Activated CD4-positive, CD25-positive, alpha-beta regulatory T cell (primary cell): ENCODE data around the gene ORAI1.
A peak's percentile ranks its signal among the peaks of the same experiment; 100 is the strongest.
"Not testable (repeated sequence)": the region's sequence is repeated elsewhere in the genome, so short reads cannot be mapped to it uniquely, and the experiment has no call there.

ENCODE experiments used
- DNase-seq, 4 experiments: peaks; one replicate each; lab custom pipeline; 2025; lab: John Stamatoyannopoulos, UW

ORAI1 gene

DNA sequence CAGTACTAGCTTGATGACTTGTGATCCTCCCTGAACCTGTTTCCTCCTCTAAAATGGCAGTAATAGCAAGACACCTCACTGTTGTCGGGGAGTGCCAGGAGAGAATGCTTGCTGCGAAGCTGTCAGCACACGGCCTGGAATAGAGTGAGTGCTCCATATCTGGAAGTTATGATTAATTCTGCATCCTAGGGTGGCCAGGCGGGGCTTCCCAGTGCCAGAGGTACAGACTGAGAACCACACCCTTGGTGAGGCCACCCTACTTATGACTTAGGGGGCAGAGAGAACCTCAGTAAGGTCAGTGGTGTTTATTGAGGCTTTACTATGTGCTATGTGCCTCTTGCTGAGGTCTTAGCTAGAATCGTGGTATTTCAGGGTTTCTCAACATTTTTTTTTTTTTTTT, 23.0 kb downstream of the ORAI1 start:
- DNase-seq: no peak

DNA sequence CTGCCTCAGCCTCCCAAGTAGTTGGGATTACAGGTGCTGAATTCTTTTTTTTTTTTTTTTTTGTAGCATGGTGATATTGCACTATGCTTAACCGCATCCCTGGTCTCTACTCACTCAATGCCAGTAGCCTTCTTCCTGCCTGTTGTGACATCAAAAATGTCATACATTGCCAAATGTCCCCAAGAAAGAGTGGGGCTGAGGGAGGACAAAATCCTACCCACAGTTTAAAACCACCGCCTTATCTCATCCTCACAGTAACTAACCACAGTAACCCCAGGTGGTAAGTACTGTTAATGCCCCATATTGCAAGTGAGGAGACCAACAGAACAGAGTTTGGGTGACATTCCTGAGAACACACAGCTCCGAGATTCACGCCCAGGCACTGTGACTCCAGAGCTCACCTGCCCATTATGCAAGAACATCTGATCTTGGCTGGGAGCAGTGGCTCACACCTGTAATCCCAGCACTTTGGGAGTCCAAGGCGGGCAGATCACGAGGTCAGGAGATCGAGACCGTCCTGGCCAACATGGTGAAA, 23.6 kb downstream of the ORAI1 start:
- DNase-seq: no peak

DNA sequence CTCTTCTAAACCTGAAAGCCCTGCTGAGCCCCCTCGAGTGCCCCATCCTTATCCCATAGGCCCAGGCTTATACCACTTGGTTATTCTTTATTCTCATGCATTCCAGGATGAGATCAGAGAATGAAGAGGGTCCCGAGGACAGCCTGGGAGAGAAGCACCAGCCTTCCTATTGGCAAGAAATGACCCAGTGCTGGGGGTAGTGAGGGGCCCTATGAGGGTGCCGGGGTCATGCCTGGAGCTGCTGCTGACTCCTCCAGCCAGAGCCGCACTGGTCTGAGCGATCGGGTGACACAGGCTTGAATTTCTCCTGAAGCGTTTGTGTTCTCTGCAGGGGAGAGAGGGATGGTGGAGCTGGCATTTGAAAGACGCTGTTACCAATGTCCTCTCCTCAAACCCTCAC, 25.0 kb downstream of the ORAI1 start:
- no peak for DNase-seq

DNA sequence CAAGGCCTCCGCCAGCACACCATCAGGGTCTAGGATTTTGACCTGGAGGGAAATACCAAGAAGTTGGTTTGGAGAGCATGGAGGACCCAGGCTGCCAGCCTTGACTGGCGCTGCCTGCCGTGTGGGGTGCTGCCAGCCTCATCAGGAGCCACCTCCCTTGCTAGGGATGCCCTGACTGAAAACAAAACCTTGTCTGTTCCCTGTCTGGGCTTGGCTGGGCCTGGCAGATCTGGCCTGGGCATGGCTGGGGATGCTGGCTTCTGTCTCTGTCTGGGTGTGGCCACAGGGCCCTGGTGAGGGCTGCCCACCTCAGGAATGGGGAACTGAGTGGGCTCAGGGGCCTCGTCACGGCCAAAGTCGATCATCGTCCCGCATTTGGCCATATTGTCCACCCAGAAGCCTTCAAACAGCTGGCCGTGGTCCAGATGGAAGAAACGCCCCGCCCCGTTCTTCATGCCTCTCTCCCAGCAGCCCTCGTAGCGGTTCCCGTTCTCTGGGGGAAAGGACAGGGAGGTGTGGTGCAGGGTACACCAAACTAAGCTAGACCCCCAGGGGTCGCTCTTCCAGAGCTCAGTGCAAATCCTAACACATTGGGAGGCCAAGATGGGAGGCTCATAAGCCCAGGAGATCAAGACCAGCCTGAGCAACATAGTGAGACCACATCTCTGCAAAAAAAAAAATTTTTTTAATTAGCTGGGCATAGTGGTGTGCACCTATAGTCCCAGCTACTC, 26.6 kb downstream of the ORAI1 start:
- DNase-seq: no peak

DNA sequence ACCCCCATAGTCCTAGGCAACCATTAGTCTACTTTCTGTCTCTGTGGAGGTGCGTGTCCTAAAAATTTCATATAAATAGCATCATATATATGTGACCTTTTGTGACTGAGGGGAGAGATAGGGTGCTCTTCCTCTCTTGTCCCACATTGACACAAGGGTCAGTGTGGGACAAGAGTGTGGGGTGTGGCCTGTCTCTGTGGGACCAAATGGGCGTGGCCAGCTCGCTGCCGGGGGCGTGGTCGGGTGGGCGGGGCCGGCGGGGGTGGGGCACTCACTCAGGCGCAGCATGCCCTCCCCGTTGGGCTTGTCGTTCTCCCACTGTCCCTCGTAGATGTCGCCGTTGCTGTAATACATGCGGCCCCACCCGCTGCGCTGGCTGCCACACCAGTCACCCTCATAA, 27.7 kb downstream of the ORAI1 start:
- DNase-seq: no peak

DNA sequence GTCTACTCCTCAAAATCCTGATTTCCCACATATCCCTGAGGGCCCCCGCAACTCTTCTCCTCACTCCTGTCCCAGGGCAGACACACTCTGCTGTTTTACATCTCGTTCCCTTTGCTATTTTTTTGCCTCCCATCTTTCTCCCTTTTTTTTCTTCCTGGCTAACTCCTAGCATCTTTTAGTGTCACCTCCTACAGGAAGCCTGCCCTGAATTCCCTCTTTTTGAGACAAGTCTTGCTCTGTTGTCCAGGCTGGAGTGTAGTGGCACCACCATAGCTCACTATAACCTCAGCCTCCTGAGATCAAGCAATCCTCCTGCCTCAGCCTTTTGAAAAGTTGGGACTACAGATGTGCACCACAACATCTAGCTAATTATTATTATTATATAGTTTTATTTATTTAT, 29.8 kb downstream of the ORAI1 start:
- DNase-seq: no peak

DNA sequence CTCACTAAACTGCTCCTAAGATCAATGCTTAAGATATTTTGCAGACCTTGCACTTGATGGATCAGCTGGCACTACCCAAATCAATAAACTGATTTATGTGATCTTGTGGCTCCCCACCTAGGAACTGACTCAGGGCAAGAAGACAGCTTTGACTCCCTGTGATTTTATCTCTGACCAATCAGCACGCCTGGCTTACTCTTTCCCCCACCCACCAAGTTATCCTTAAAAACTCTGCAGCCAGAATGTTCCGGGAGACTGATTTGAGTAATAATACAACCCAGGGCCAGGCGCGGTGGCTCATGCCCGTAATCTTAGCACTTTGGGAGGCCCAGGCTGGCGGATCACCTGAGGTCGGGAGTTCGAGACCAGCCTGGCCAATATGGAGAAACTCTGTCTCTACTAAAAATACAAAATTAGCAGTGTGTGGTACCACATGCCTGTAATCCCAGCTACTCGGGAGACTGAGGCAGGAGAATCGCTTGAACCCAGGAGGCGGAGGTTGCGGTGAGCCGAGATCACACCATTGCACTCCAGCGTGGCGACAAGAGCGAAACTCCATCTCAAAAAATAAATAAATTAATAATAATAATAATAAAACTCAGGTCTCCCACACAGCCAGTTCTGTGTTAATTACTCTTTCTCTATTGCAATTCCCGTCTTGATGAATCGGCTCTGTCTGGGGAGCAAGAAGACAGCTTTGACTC, 31.1 kb downstream of the ORAI1 start:
- no peak for DNase-seq

DNA sequence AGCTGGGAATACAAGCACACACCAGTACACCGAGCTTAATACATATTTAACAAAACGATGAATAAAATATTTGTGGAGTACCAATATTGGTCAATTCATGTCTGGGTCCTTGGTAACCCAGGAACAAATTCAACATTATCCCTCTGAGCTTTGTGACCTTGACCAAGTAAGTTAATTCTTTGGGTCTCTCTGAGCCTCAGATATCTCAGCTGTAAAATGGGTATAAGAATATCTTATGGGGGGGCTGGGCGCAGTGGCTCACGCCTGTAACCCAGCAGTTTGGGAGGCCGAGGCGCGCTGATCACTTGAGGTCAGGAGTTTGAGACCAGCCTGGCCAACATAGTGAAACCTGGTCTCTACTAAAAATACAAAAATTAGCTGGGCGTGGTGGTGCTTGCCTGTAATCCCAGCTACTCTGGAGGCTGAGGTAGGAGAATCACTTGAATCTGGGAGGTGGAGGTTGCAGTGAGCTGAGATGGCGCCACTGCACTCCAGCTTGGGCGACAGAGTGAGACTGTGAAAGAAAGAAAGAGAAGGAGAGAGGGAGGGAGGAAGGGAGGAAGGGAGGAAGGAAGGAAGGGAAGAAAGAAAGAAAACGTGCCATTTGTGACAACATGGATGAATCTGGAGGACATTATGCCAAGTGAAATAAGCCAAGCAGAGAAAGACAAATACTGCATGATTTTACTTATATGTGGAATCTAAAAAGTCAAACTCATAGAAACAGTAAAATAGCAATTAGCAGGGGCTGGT, 35.2 kb downstream of the ORAI1 start:
- not testable (repeated sequence) for DNase-seq

DNA sequence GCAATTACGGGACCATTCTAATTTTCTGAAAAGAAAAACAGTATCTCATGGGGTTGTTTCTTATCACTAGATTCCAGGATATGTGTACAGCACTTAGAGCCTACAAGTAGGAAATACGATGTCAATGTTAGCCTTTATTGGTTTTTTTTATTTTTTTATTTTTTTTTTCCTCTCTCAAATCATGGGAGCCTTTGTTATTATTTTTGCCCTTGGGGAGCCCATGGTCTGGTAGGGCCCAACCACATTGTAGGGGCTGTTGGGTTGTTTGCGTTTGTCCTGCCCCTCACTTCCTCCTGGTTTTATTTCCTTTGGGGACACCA, 37.2 kb downstream of the ORAI1 start:
- DNase-seq: no peak

DNA sequence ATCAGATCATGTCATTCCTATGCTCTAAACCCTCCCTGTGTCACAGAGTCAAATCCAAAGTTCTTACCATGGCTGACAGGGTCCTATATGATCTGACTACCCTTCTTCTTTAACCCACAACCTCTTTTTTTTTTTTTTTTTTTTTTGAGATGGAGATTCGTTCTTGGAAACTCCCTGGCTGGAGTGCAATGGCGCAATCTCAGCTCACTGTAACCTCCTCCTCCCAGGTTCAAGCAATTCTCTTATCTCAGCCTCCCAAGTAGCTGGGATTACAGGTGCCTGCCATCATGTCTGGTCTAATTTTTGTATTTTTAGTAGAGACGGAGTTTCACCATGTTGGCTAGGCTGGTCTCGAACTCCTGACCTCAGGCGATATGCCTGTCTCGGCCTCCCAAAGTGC, 40.5 kb downstream of the ORAI1 start:
- DNase-seq: not testable (repeated sequence)

DNA sequence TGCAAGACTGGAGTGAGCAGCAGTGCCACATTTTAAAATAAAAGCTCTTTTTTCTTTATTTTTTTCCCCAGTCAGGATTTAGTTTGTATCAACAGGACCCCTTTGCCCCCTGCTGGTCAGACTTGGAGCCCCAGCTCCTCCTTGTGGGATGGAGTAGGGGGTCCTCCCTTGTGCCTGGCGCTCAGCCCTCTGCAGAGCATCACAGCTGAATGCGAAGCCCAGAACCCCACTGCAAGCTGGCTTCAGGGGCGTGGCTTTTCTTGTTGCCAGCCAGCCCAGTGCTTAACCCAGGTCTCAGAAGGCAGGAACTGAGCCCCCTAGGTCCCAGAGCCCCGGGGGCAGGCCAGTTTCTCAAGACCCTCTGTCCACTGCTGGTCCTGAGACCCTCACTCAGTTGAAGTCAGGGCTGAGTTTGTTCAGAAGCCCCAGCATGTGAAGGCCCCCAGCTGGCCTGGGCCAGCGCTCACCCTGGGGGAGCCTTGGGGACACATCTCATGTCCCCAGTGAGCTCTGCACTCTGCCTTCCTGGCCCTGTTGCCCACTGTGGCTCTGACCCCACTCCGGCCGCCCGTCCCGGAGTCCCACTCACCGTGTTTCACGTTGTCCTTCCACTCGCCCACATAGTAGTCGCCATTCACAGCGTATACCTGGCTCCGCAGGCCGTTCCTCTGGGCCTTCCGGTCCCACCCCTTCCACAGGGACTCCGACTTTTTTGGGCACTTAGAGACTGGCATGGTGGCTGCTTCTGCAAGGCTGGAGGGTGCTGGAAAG, 42.6 kb downstream of the ORAI1 start:
- DNase-seq: peak; percentile 8 to 38 (median 36)

DNA sequence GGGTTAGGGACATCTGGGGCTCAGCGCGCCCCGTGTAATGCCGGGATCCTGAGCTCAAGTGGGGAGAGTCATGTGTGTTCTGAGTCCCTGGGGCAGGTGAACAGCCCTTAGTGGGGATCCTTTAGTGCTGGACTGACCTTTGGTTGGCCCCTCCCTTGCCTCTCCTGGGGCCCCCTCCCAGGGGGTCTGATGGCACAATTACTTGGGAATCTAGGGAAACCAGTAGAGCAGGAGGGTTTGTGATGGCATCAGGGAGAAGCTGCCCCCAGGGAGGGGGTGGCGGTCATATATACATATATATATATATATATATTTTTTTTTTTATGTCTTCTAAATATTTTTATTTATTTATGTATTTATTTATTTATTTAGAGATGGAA, 43.2 kb downstream of the ORAI1 start, which contains the start of gene MORN3:
TSS of gene MORN3 (minus strand) at position 134 of the 380 bp plus-strand sequence. CDS start 171 bp downstream, outside the sequence.
- DNase-seq: no peak

DNA sequence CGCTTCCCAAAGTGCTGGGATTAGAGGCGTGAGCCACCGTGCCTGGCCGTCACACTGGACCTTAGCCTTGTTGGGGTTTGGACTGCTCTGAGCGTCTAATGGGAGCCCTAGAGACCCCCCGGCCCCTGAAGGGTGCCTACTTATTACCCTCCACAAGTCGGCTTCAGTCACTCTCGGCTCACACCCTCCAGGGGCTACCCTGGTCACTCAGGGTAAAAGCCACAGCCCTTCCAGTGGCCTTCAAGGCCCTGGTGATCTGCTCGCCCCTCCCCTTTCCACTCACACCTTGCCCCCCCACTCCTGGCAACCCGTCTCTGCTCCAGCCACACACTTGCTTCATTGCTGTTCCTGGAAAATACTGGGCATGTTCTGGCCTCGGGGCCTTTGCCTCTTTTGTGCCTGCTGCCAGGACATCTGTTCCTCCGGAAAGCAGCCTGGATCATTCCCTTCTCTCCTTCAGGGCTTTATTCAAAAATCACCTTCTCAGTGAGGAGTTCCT, 46.7 kb downstream of the ORAI1 start:
- no peak for DNase-seq

DNA sequence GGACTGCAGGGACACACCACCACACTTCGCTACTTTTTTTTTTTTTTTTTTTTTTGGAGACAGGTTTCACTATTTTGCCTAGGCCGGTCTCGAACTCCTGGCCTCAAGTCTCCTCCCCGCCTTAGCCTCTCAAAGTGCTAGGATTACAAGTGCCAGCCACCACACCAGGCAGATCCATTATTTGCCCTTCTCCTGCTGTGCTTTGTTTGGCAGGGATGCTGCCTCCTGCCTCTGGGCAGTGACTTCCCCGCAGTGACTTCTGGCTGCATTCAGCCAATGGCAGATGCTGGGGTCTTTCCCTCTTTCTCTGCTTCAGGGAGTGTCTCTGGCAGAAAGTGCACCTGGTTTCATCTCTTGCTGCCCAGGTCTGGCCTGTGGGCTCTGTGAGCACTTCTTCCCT, 49.9 kb downstream of the ORAI1 start:
- DNase-seq: no peak

DNA sequence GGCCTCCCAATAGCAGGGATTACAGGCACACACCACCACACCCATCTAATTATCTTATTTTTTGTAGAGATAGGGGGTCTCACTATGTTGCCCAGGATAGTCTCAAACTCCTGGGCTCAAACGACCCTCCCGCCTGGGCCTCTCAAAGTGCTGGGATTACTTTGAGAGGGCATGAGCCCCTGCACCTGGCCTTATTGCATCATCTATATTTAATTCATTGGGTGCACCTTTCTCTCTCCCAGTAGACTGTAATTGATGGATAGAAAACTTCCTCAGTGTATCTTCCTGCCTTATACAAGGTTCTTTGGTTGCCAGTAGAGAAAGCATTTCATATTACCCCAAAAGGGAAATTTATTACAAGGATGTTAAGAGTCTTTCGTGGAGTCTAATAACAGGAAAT, 52.0 kb downstream of the ORAI1 start:
- no peak for DNase-seq

DNA sequence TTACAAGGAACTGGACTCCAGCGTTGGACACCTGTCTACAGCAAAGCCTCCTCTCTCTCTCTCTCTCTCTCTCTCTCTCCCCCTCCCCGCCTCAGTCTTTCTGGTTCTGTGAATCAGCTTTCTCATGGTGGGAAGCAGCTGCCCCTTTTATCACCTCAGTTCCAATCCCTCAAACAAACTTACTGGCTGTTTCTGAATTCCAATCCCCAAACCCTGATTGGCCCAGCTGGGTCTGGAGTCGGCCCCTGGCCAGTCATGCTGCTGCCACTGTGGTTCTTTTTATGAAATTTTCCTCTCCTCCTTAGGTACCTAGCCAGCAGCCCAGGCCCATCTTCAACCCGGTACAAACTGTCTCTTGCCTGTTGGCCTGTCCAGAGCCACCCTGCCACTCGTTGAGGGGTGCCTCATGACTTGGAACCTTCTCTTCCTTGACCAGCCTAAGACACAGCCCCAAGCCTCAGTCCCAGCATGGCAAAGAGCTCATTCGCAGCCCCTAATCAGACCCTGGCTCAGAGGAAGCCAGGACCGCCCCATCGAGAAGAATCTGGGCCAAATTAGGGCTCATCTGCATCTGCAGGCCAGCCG, 52.5 kb downstream of the ORAI1 start:
- no peak for DNase-seq

DNA sequence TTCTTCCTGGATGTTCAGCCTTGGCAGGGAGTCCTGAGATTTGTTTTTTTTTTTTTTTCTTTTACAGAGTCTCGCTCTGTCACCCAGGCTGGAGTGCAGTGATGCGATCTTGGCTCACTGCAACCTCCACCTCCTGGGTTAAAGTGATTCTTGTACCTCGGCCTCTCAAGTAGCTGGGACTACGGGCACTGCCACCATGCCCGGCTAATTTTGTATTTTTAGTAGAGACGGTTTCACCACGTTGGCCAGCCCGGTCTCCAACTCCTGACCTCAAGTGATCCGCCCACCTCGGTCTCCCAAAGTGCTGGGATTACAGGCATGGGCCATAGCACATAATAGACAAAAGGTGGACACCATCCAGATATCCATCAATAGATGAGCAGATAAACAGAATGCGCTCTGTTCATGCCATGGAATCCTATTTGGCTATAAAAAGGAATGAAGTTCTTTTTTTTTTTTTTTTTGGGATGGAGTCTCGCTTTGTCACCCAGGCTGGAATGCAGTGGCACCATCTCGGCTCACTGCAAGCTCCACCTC, 53.4 kb downstream of the ORAI1 start:
- not testable (repeated sequence) for DNase-seq

DNA sequence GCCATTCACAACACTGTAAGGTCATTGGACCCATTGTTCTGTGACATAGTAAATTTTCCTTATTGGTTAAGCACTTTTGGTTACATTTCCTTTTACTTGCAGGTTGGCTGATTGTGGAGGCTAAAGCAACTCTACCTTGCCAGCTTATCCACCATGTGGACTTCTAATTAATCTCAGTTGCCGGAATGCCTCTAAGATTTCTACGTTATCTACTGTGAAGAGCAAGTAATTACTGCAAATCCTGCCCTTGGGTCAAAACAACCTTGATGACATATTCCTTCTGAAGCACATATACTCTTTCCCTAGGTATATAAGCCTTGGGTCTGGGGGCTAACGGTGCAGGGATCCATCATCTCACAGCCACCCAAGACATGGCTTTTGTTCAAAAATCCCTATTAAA, 62.6 kb downstream of the ORAI1 start:
- DNase-seq: no peak

DNA sequence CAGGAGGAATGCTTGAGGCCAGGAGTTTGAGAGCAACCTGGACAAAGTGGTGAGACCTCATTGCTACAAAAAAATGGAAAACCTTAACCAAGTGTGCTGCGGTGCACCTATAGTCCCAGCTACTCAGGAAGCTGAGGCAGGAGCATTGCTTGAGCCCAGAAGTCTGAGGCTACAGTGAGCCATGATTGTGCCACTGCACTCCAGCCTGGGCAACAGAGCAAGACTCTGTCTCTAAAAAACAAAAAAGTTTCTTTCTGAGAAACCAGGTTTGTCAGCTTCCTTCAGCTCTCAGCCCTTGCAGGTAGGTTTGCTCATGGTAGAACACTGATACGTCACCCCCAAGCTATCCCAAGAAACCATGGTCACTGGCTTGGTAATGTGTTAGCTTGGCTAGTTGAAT, 63.1 kb downstream of the ORAI1 start:
- no peak for DNase-seq
